Liver (tissue), 3 donors: ENCODE results near the gene GLRB.

Experiments used
- ATF3 ChIP-seq: IDR thresholded peaks from 2 replicates; pipeline ENCODE4 v1.6.1; 2016; ENCODE audit warnings: antibody characterized with exemption
- CTCF ChIP-seq: fragments of 150-350 bp; IDR thresholded peaks from 2 replicates; pipeline ENCODE4 v1.5.1; 2017; ENCODE audit warnings: improper control_type of control experiment, low read depth, low read length; ENCODE audit not compliant: missing input control
- GABPA ChIP-seq, 2 donors: IDR thresholded peaks in 1 of 2; conservative IDR thresholded peaks in 1 of 2; 2 replicates each; pipeline ENCODE4 v1.6.1; 2016; ENCODE audit warnings: antibody characterized with exemption in 2 of 2, mild to moderate bottlenecking in 1 of 2, moderate library complexity in 1 of 2
- HNF4A ChIP-seq, 2 donors: conservative IDR thresholded peaks; 2 replicates each; pipeline ENCODE4 v1.6.1; 2016; ENCODE audit warnings: antibody characterized with exemption in 2 of 2, mild to moderate bottlenecking in 2 of 2
- RAD21 ChIP-seq, 2 donors: IDR thresholded peaks; 2 replicates each; pipeline ENCODE4 v1.6.1; 2016; ENCODE audit warnings: antibody characterized with exemption in 2 of 2, mild to moderate bottlenecking in 2 of 2
- REST ChIP-seq: IDR thresholded peaks from 2 replicates; pipeline ENCODE4 v1.6.1; 2016; ENCODE audit warnings: antibody characterized with exemption, mild to moderate bottlenecking
- SP1 ChIP-seq: IDR thresholded peaks from 2 replicates; pipeline ENCODE4 v1.6.1; 2018; ENCODE audit warnings: antibody characterized with exemption, mild to moderate bottlenecking
- TAF1 ChIP-seq: conservative IDR thresholded peaks from 2 replicates; pipeline ENCODE4 v1.6.1; 2016; ENCODE audit warnings: antibody characterized with exemption, mild to moderate bottlenecking
- ZBTB33 ChIP-seq: IDR thresholded peaks from 2 replicates; pipeline ENCODE4 v1.6.1; 2016; ENCODE audit warnings: antibody characterized with exemption
- donor health status: healthy.
- donor health status: healthy.

GRCh38 chr4:157195374-157195773, 119.4 kb downstream of the GLRB start:
- TF ChIP-seq ATF3: no peak
- TF ChIP-seq HNF4A (conservative IDR thresholded peaks at IDR 0.05): no peak
- TF ChIP-seq ZBTB33: no peak
- no peak for TF ChIP-seq CTCF
- TF ChIP-seq REST: no peak
- TF ChIP-seq TAF1: no peak
- TF ChIP-seq SP1: no peak
- no peak for TF ChIP-seq RAD21 (IDR thresholded peaks at IDR 0.05)
- TF ChIP-seq GABPA (IDR thresholded peaks at IDR 0.05 in 1 of 2, conservative IDR thresholded peaks at IDR 0.05 in 1 of 2): no peak
